ENCODE results near the gene CACNG4.

The CACNG4 gene

DNA sequence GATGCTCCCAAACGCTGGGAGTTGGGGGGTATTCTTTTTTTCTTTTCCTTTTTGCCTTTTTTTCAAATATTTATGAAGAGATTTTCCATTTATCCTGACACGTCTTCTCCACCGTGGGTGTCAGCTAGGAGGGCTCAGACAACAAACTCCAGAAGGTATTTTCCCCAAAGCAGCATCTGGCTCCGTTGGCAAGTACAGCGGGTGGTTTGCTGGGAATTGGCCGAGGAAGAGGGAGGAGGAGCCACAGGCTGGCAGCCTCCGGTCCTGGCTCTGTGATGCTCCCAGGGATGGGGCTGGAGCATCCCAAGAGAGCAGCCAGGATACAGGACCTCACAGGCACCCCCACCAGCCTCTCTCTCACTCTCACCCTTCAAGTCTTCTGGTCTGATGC, 10.9 kb upstream of the CACNG4 start:
- DNase-seq (ENCODE audit: low read depth) = peak; percentile 18
- no peak overlapping the region for H3K4me3 ChIP-seq (ENCODE audit: low read length)
- TF ChIP-seq, protein P1, sequence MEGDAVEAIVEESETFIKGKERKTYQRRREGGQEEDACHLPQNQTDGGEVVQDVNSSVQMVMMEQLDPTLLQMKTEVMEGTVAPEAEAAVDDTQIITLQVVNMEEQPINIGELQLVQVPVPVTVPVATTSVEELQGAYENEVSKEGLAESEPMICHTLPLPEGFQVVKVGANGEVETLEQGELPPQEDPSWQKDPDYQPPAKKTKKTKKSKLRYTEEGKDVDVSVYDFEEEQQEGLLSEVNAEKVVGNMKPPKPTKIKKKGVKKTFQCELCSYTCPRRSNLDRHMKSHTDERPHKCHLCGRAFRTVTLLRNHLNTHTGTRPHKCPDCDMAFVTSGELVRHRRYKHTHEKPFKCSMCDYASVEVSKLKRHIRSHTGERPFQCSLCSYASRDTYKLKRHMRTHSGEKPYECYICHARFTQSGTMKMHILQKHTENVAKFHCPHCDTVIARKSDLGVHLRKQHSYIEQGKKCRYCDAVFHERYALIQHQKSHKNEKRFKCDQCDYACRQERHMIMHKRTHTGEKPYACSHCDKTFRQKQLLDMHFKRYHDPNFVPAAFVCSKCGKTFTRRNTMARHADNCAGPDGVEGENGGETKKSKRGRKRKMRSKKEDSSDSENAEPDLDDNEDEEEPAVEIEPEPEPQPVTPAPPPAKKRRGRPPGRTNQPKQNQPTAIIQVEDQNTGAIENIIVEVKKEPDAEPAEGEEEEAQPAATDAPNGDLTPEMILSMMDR (conservative IDR thresholded peaks at IDR 0.05; ENCODE audit: low read length) = no peak

GRCh38 chr17:66954632-66955031, 9.9 kb upstream of the CACNG4 start:
- DNase-seq (ENCODE audit: low read depth) = no peak
- no peak overlapping the region for H3K4me3 ChIP-seq (ENCODE audit: low read length)
- TF ChIP-seq, protein P1 (conservative IDR thresholded peaks at IDR 0.05; ENCODE audit: low read length) = no peak

- DNase-seq (ENCODE audit: low read depth) = no peak
- H3K4me3 ChIP-seq (ENCODE audit: low read length) = no peak overlapping the region
- TF ChIP-seq, protein P1 (conservative IDR thresholded peaks at IDR 0.05; ENCODE audit: low read length) = no peak
Observed at GRCh38 chr17:66955821-66956220, 8.7 kb upstream of the CACNG4 start.

- no peak for DNase-seq (ENCODE audit: low read depth)
- H3K4me3 ChIP-seq (ENCODE audit: low read length) = no peak overlapping the region
- TF ChIP-seq, protein P1 (conservative IDR thresholded peaks at IDR 0.05; ENCODE audit: low read length) = no peak
Observed at GRCh38 chr17:66956941-66957340, 7.6 kb upstream of the CACNG4 start.

GRCh38 chr17:66957343-66957742, 7.2 kb upstream of the CACNG4 start:
- no peak overlapping the region for H3K4me3 ChIP-seq (ENCODE audit: low read length)
- DNase-seq (ENCODE audit: low read depth) = no peak
- TF ChIP-seq, protein P1 (conservative IDR thresholded peaks at IDR 0.05; ENCODE audit: low read length) = no peak

DNA sequence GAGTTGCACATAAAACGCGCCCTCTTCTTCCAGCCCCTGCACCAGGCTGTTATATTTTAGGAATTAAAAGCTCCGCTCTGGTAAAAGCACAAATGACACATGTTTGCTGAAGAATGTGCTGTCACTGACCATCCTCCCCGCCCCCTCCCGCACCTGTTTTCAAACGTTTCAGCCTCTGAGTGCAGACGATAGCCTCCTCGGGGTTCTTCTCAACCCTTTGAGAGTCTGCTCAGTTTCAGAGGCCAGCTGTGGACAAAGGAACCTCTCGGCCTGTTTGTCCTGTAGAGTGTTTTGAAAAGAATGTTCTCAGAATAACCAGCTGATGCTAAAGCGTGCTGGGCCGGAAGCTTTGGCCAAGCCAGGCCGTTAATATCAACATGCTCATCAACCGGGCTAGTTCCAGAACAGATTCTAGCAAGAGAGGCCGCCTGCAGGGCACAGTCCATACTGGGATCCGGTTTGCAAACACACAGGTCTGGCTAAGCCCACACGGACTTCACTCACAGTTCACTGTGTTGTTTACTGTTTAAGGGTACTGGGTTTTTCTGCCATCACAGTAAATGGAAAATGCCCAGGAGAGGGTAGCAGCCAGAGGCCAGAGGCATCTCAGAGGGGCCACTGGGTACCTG, 6.4 kb upstream of the CACNG4 start:
- DNase-seq (ENCODE audit: low read depth) = no peak
- H3K4me3 ChIP-seq (ENCODE audit: low read length) = no peak overlapping the region
- TF ChIP-seq, protein P1 (conservative IDR thresholded peaks at IDR 0.05; ENCODE audit: low read length) = no peak

GRCh38 chr17:66959641-66960375, 4.7 kb upstream of the CACNG4 start:
- DNase-seq (ENCODE audit: low read depth) = no peak
- TF ChIP-seq, protein P1 (conservative IDR thresholded peaks at IDR 0.05; ENCODE audit: low read length) = no peak
- H3K4me3 ChIP-seq (ENCODE audit: low read length) = no peak overlapping the region
